Osteocyte (in vitro differentiated cells): ENCODE results near the gene HTR4. TPM values are rescaled to one million over a fixed set of nuclear protein-coding genes. Genes with fewer than 3 reads are reported as not detected.

Experiments
- DNase-seq: peaks from one replicate; pipeline ENCODE4 v3.0.0; 2021; ENCODE audit warnings: mixed read lengths; ENCODE audit not compliant: unreplicated experiment; ENCODE audit errors: extremely low spot score
- H3K27ac Mint-ChIP-seq: one replicate; pipeline ENCODE4 v1.8.0; 2021; ENCODE audit warnings: mild to moderate bottlenecking, mixed read lengths; ENCODE audit not compliant: unreplicated experiment
- H3K27me3 Mint-ChIP-seq: one replicate; pipeline ENCODE4 v1.8.0; 2021; ENCODE audit warnings: mixed read lengths; ENCODE audit not compliant: unreplicated experiment
- H3K36me3 Mint-ChIP-seq: one replicate; pipeline ENCODE4 v1.8.0; 2021; ENCODE audit warnings: mixed read lengths; ENCODE audit not compliant: unreplicated experiment
- H3K4me1 Mint-ChIP-seq: one replicate; pipeline ENCODE4 v1.8.0; 2021; ENCODE audit warnings: mixed read lengths; ENCODE audit not compliant: unreplicated experiment
- H3K4me3 Mint-ChIP-seq: one replicate; pipeline ENCODE4 v1.8.0; 2021; ENCODE audit warnings: mild to moderate bottlenecking, moderate library complexity, mixed read lengths; ENCODE audit not compliant: unreplicated experiment
- H3K9me3 Mint-ChIP-seq: one replicate; pipeline ENCODE4 v1.8.0; 2021; ENCODE audit warnings: mixed read lengths; ENCODE audit not compliant: unreplicated experiment
- CTCF ChIP-seq: fragments of 200-600 bp; sonication (generic); IDR thresholded peaks from 2 replicates; pipeline ENCODE4 v1.5.0; 2021; ENCODE audit warnings: antibody characterized with exemption, mild to moderate bottlenecking, moderate library complexity
- total RNA-seq: library from RNA; stranded (reverse); gene quantifications from 2 replicates; pipeline ENCODE4 v1.2.1, GENCODE V29; 2021

HTR4 gene
- total RNA-seq, 1 donor from 2014 or later = not detected

GRCh38 chr5:148457183-148457620, 197.1 kb downstream of the HTR4 start:
- peak; percentile 25 for TF ChIP-seq CTCF
- peaks cover 63% of the 10 kb centered on the region for H3K27me3 Mint-ChIP-seq
- H3K4me3 Mint-ChIP-seq = no peak overlapping the region
- H3K9me3 Mint-ChIP-seq = peaks cover 5% of the 10 kb centered on the region
- H3K36me3 Mint-ChIP-seq = no peaks in the 10 kb centered on the region
- DNase-seq = no peak
- H3K27ac Mint-ChIP-seq = no peak overlapping the region
- H3K4me1 Mint-ChIP-seq = peaks cover 6% of the 10 kb centered on the region

GRCh38 chr5:148455185-148455584, 199.1 kb downstream of the HTR4 start:
- no peaks in the 10 kb centered on the region for H3K9me3 Mint-ChIP-seq
- no peaks in the 10 kb centered on the region for H3K36me3 Mint-ChIP-seq
- no peak overlapping the region for H3K27ac Mint-ChIP-seq
- H3K27me3 Mint-ChIP-seq = peaks cover 50% of the 10 kb centered on the region
- peaks cover 6% of the 10 kb centered on the region for H3K4me1 Mint-ChIP-seq
- H3K4me3 Mint-ChIP-seq = no peak overlapping the region
- DNase-seq = no peak
- TF ChIP-seq CTCF = no peak

GRCh38 chr5:148454576-148454975, 199.8 kb downstream of the HTR4 start:
- Mint-ChIP-seq H3K27ac (no peak overlapping the region), H3K4me1 (peaks cover under 1% of the 10 kb centered on the region), H3K4me3 (no peak overlapping the region), H3K9me3 (no peaks in the 10 kb centered on the region), H3K27me3 (peaks cover 48% of the 10 kb centered on the region), H3K36me3 (no peaks in the 10 kb centered on the region)
- no peak for TF ChIP-seq CTCF
- no peak for DNase-seq

GRCh38 chr5:148452499-148453193, 201.7 kb downstream of the HTR4 start:
- no peaks in the 10 kb centered on the region for H3K4me1 Mint-ChIP-seq
- H3K9me3 Mint-ChIP-seq = no peaks in the 10 kb centered on the region
- H3K27me3 Mint-ChIP-seq = peaks cover 43% of the 10 kb centered on the region
- no peaks in the 10 kb centered on the region for H3K36me3 Mint-ChIP-seq
- no peak overlapping the region for H3K27ac Mint-ChIP-seq
- DNase-seq = no peak
- no peak overlapping the region for H3K4me3 Mint-ChIP-seq
- TF ChIP-seq CTCF = no peak

- TF ChIP-seq CTCF = no peak
- H3K9me3 Mint-ChIP-seq = no peaks in the 10 kb centered on the region
- H3K27me3 Mint-ChIP-seq = peaks cover 18% of the 10 kb centered on the region
- DNase-seq = no peak
- H3K27ac Mint-ChIP-seq = no peak overlapping the region
- peaks cover 7% of the 10 kb centered on the region for H3K36me3 Mint-ChIP-seq
- no peaks in the 10 kb centered on the region for H3K4me1 Mint-ChIP-seq
- no peak overlapping the region for H3K4me3 Mint-ChIP-seq
Measured at GRCh38 chr5:148446611-148447010, 207.7 kb downstream of the HTR4 start.
